ENCODE measurements around the gene NR1D1.
"Not testable (repeated sequence)": the region's sequence is repeated elsewhere in the genome, so short reads cannot be mapped to it uniquely, and the experiment has no call there.

The NR1D1 gene

GRCh38 chr17:40100419-40100668 is at the start of gene NR1D1:
TSS of gene NR1D1 (minus strand) at chr17:40100589. CDS start at chr17:40100094, 495 bp downstream.
- DNase-seq, result no peak

- DNase-seq, result no peak
These were observed 48.1 kb upstream of the NR1D1 start for GRCh38 chr17:40148527-40148926.

GRCh38 chr17:40145476-40145875 is 45.1 kb upstream of the NR1D1 start:
- DNase-seq, result no peak

GRCh38 chr17:40143166-40143565 is 42.8 kb upstream of the NR1D1 start:
- DNase-seq, result not testable (repeated sequence)

- no peak for DNase-seq
These were observed 39.2 kb upstream of the NR1D1 start for GRCh38 chr17:40139566-40140058.

GRCh38 chr17:40135817-40136216 is 35.4 kb upstream of the NR1D1 start:
- no peak for DNase-seq

- DNase-seq, result no peak
These were observed 33.8 kb upstream of the NR1D1 start for GRCh38 chr17:40134184-40134583.

GRCh38 chr17:40130352-40131042 is 30.1 kb upstream of the NR1D1 start:
- no peak for DNase-seq

GRCh38 chr17:40129498-40129897 is 29.1 kb upstream of the NR1D1 start:
- DNase-seq, result no peak

- DNase-seq, result no peak
These were observed 24.1 kb upstream of the NR1D1 start for GRCh38 chr17:40124279-40125141.

- DNase-seq, result no peak
These were observed 23.4 kb upstream of the NR1D1 start for GRCh38 chr17:40123811-40124114.

GRCh38 chr17:40122999-40123810 is 22.8 kb upstream of the NR1D1 start:
- DNase-seq, result peak; percentile 45

- no peak for DNase-seq
These were observed 22.0 kb upstream of the NR1D1 start for GRCh38 chr17:40122136-40122998.

GRCh38 chr17:40121181-40122135 is 21.1 kb upstream of the NR1D1 start, which contains the start of gene MSL1:
TSS of gene MSL1 (plus strand) at chr17:40121971. CDS start at chr17:40122613, 642 bp downstream.
- peak; percentile 51 for DNase-seq

- DNase-seq, result no peak
These were observed 14.7 kb upstream of the NR1D1 start for GRCh38 chr17:40115101-40115436.

GRCh38 chr17:40113907-40114245 is 13.5 kb upstream of the NR1D1 start:
- DNase-seq, result no peak

- DNase-seq, result peak; percentile 98
These were observed 12.9 kb upstream of the NR1D1 start for GRCh38 chr17:40113110-40113906.

- no peak for DNase-seq
These were observed 12.3 kb upstream of the NR1D1 start for GRCh38 chr17:40112718-40113109.

GRCh38 chr17:40112191-40112711 is 11.9 kb upstream of the NR1D1 start:
- DNase-seq, result no peak
